Astrocyte of the cerebellum (primary cell): Measurements from ENCODE around the gene NHSL2.

Experiments
- DNase-seq: peaks from one replicate; pipeline ENCODE4 v3.0.0-alpha.2; 2011; ENCODE audit warnings: low read depth
- H3K4me3 ChIP-seq: 2 replicates; pipeline ENCODE4 v1.5.1; 2011; ENCODE audit warnings: mild to moderate bottlenecking, low read depth, low read length, moderate library complexity
- in situ Hi-C: cut with HindIII; loops from 2 replicates; pipeline ENCODE4 v1.10.0; 2017; ENCODE audit warnings: low sequenced_read_pairs
- TF ChIP-seq, protein P1 (sequence below): IDR thresholded peaks from 2 replicates; pipeline ENCODE4 v1.5.1; 2012; ENCODE audit warnings: low read length, low read depth, moderate library complexity, mild to moderate bottlenecking; ENCODE audit errors: missing control alignments

Gene NHSL2

DNA sequence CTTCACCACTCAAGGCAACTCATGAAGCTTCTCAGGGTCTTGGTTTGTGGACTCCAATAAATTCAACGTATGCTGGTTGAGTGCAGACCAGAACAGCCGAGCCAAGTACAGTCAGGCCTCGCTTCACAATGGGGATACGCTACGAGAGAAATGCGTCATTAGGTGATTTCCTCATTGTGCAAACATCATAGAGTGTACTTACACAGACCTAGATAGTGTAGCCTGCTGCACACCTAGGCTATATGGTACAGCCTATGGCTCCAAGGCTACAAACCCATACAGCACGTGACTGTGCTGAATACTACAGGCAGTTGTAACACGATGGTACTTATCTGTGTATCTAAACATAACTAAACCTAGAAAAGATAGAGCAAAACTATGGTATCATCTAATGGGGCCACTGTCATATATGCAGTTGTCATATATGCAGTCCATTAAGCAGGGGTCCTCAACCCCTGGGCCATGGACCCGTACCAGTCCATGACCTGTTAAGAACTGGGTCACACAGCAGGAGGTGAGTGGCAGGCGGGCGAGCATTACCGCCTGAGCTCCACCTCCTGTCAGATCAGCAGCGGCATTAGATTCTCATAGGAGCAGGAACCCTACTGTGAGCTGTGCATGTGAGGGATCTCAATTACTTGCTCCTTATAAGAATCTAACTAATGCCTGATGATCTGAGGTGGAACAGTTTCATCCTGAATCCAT lies 189.6 kb downstream of the NHSL2 start:
- in situ Hi-C loops = no loop called here
- TF ChIP-seq, protein P1, sequence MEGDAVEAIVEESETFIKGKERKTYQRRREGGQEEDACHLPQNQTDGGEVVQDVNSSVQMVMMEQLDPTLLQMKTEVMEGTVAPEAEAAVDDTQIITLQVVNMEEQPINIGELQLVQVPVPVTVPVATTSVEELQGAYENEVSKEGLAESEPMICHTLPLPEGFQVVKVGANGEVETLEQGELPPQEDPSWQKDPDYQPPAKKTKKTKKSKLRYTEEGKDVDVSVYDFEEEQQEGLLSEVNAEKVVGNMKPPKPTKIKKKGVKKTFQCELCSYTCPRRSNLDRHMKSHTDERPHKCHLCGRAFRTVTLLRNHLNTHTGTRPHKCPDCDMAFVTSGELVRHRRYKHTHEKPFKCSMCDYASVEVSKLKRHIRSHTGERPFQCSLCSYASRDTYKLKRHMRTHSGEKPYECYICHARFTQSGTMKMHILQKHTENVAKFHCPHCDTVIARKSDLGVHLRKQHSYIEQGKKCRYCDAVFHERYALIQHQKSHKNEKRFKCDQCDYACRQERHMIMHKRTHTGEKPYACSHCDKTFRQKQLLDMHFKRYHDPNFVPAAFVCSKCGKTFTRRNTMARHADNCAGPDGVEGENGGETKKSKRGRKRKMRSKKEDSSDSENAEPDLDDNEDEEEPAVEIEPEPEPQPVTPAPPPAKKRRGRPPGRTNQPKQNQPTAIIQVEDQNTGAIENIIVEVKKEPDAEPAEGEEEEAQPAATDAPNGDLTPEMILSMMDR = no peak
- DNase-seq = no peak
- no peak overlapping the region for H3K4me3 ChIP-seq

- DNase-seq = no peak
- TF ChIP-seq, protein P1 = no peak
- no peak overlapping the region for H3K4me3 ChIP-seq
- in situ Hi-C loops = no loop called here
Measured at GRCh38 chrX:72100824-72101351, 190.2 kb downstream of the NHSL2 start.

DNA sequence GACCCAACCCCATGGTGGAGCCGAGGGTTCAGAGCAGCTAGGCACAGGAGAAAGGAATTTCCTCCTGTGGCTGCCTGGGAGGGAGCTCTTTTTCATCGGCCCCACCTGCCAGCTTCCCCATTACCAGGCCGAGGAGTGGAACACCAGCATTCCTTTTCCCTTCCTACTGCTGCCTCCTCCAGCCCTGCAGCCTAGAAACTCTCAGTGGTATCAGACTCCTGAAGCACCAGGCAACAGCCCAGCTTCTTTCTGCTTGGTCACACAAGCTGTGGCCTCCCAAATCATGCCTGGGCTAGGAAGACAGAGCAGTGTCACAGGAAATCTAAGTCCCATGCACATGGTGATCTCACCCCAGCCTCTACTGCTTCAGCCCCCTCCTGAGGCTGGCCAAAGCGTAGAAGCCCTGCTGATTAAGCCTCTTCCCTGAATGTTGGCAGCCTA lies 191.0 kb downstream of the NHSL2 start:
- in situ Hi-C loops = no loop called here
- H3K4me3 ChIP-seq = no peak overlapping the region
- no peak for DNase-seq
- TF ChIP-seq, protein P1 = no peak

DNA sequence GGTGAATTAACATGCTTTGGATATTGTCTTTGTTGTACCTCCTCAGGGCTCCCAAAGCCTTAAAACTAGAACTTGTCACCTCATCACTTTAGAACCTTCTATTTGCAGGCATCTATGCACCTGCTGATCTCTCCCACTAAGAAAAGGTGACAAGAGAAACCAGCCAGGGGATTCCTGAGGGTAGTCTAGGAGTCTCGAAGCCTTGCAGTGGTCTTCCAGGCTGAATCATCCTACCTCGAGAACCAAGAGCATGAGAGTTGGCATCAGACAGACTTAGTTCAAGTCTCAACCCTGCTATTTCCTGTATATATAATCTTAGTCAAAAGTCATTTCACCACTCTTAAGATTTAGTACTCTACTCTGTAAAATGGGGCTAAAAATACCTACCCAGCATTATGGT lies 191.5 kb downstream of the NHSL2 start:
- H3K4me3 ChIP-seq = no peak overlapping the region
- TF ChIP-seq, protein P1 = no peak
- no peak for DNase-seq
- in situ Hi-C loops = no loop called here

DNA sequence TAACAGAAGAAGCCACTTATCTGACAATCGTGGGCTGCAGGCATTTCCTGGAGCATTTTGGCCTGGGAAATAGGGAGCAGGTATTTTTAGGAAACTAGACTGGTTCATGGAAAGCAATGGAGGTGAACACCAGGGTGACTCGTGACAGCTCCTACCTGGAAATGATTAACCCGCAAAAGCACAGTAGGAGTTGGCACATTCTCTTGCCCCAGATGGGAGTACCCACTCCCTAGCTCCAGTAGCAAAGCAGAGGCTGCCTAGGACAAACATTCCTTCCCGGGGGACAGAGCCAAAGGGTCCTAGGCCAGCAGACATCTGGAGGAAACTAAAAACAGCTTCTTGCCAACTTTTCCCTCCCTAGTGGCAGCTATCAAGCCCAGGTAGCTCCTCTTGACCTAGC lies 192.1 kb downstream of the NHSL2 start:
- no peak overlapping the region for H3K4me3 ChIP-seq
- in situ Hi-C loops = no loop called here
- no peak for DNase-seq
- TF ChIP-seq, protein P1 = no peak

DNA sequence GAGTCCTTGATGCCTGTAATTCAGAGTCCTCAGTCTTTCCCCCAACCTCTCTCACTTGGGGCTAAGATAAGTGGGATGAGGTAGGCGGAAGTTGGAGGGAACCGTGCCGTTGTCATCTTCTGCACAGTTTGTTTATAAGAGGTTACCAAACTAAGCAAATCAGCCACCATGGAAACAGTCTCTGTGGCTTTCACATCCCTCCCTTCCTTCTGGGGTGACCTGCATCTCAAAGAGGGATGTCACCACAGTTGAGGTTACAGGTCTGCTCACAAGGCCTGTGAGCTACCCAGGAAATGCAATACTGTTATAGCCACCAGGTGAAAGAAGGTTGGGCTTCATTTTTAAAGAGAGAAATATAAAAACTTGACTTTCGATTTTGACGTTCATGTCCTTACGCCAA lies 194.8 kb downstream of the NHSL2 start:
- TF ChIP-seq, protein P1 = no peak
- no peak overlapping the region for H3K4me3 ChIP-seq
- no peak for DNase-seq
- in situ Hi-C loops = no loop called here
